ENCODE measurements around the gene SGMS1.
"Not testable (repeated sequence)": the region's sequence is repeated elsewhere in the genome, so short reads cannot be mapped to it uniquely, and the experiment has no call there.

GRCh38 chr10:50445777-50446176 is 178.0 kb downstream of the SGMS1 start:
- TF ChIP-seq POLR2AphosphoS5 (IDR thresholded peaks at IDR 0.05; ENCODE audit: low read depth, low read length); POLR2A (IDR thresholded peaks at IDR 0.05; ENCODE audit: low read depth, low read length); TAF1 (IDR thresholded peaks at IDR 0.05; ENCODE audit: borderline replicate concordance, low read depth, low read length): not testable (repeated sequence)
